Activated CD4-positive, CD25-positive, alpha-beta regulatory T cell treated with anti-CD3 and anti-CD28 coated beads, Interleukin-2, amount 50 U/mL, for 72 hours (primary cell): Measurements from ENCODE around the gene MARS1.
"Not testable (repeated sequence)": the region's sequence is repeated elsewhere in the genome, so short reads cannot be mapped to it uniquely, and the experiment has no call there.

Source experiments
- DNase-seq: peaks from one replicate; pipeline ENCODE4 v3.0.0; 2021

MARS1 gene

DNA sequence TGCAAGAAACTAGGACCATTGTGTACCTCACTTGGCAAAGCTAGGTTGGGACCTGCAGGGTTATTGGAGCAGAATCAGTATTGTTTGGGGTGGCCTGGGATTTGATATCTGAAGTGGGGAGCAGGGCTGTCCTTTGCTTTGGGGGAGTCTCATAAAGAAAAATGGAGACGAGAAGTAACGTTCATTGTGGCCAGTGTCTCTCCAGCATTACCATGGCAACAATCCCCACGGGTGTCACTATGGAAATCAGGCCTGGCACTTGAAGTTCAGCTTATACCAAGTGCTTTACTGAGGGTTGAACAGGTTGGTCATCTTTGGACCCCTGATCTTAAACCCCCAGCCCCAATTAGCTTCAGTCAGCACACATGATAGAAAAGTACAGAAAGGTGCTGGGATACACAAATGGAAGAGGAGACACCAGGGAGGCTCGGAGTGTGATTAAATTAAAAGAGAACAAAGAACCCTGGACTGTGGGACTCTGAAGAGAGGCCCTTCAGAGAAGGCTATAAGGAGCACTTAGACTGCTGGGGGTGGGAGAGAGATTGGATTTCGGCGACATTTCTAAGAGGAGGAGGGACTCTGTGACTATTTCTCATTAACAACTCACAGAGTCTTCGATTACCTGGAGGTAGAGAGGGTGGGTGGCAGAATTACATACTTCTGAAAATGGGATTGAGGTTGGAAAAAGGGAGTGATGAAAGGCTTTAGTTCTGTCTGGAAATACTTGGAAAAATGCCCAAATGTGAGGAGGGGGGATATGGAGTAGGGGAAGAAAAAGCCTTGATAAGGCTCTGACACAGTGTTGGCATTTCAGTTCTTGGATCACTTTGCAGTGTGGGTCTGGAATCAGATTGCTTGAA is 65.7 kb downstream of the MARS1 start:
- DNase-seq, result no peak

DNA sequence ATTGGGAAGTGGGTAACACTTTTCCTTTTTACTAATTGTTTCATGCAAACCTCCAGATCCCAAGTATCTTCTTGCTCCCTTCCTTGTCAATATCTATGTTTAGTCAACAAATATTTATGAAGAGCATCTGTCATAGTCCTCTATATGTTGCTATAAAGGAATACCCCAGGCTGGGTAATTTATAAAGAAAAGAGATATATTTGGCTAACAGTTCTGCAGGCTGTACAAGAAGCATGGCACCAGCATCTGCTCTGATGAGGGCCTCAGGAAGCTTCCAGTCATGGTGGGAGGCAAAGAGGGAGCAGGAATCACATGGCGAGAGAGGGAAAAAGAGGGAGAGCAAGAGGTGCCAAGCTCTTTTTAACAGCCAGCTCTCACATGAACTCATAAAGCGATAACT is 66.6 kb downstream of the MARS1 start:
- no peak for DNase-seq

DNA sequence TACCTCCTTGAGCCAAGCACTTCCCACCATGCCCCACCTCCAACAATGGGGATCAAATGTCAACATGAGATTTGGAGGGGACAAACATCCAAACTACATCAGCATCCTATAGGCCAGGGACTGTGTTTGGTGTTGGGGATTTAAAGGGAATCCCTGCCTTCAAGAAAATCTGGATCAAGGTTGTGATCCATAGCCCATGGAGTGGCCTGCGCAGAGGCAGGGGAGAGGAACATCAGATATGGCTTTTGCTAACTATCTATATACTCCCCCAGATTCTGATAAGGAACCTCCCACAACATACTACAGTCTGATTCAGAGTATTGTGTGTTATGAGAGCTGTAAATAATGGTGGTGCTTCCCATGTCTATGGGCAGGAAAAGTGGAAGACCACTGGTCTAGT is 67.0 kb downstream of the MARS1 start:
- DNase-seq, result no peak

DNA sequence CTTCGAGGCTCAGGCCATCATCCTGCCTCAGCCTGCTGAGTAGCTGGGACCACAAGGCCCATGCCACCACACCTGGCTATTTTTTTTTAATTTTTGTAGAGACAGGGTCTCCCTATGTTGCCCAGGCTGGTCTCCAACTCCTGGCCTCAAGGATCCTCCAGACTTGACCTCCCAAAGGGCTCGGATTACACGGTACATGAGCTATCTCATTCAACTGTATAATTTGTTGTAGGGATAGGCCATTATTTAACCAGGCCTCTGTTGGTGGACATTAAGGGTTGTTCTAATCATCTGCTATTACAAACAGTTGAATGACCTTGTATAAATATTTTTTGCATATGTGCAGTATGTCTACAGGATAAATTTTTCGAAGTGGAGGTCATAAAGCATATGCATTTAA is 71.0 kb downstream of the MARS1 start:
- no peak for DNase-seq

DNA sequence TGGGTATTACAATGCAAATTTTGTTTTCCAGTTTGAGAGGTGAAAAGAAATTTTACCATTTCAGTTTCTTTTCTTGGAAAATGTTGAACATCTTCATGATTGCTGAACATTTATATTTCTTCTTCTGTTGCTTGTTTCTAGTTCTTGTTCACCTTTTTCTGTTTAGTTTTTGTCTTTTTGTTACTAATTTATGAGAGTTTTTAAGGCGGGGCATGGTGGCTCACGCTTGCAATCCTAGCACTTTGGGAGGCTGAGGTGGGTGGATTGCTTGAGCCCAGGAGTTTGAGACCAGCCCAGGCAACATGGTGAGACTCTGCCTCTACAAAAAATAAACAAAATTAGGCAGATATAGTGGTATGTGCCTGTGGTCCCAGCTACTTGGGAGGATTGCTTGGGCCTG is 72.6 kb downstream of the MARS1 start:
- DNase-seq, result no peak

DNA sequence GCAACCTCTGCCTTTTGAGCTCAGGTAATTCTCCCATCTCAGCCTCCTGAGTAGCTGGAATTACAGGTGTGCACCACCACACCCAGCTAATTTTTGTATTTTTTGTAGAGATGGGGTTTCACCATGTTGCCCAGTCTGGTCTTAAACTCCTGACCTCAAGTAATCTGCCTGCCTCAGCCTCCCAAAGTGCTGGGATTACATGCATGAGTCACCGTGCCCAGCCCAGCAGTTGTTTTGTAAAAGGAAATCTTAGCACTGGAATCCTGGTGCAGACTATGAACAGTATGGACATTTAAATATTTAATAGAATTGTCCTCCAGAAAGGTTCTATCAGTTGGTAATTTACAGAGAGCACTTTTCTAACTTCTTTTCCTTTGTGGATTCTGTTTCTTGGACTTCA is 73.2 kb downstream of the MARS1 start:
- DNase-seq, result not testable (repeated sequence)

DNA sequence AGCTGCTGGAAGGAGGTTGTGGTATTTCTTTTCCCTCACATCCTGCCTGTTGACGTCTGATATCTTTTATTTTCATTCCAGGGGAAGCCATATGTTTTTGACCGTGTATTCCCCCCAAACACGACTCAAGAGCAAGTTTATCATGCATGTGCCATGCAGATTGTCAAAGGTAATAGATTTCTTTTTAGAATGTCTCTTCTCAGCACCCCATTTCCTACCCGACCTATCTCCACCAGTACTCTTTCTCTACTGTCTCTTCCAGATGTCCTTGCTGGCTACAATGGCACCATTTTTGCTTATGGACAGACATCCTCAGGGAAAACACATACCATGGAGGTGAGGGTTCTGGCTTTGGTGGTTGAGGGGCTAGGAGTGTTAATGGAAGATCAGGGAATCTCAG is 75.5 kb downstream of the MARS1 start:
- DNase-seq, result no peak

DNA sequence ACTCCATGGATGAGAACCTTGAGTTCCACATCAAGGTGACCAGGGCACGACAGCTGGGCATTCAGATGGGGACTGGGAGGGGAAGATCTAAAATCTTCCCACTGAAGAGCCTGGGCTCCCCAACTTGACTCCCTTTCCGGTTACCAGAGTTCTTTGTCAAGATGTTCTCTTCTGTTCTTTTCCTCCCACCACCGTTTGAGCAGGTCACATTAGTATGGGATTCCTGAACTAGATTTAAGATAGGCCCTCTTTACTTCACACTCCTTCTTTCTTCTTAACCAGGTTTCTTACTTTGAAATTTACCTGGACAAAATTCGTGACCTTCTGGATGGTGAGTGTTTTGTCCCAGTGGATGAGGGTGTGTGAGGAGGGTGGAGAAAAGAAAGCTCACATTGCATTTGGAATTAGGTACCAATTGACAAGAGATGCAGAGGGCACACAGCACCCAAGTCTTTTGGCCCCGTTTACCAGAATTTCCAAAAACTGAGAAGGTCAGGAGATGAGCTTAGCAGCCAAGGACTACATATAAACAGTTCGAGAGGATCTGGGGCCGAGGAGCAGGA is 76.4 kb downstream of the MARS1 start:
- DNase-seq, result no peak
